Fibroblast of lung (primary cell): Measurements from ENCODE around the gene OR10D3. TPM values are rescaled to one million over a fixed set of nuclear protein-coding genes. Genes with fewer than 3 reads are reported as not detected.

Experiments used
- DNase-seq, 2 donors: peaks; one replicate each; pipeline versions ENCODE4 v3.0.0 to v3.0.0-alpha.2; 2010; ENCODE audit warnings: low read depth in 2 of 2
- H2AFZ ChIP-seq: 2 replicates; pipeline ENCODE4 v1.5.1; 2012; ENCODE audit warnings: low read length, control low read depth, inconsistent platforms
- H3K27ac ChIP-seq: 2 replicates; pipeline ENCODE4 v1.5.1; 2011; ENCODE audit warnings: low read length, control low read depth; ENCODE audit not compliant: insufficient read depth
- H3K27me3 ChIP-seq: 2 replicates; pipeline ENCODE4 v1.5.1; 2011; ENCODE audit warnings: mild to moderate bottlenecking, low read length; ENCODE audit not compliant: control insufficient read depth, insufficient read depth
- H3K36me3 ChIP-seq: 2 replicates; pipeline ENCODE4 v1.5.1; 2011; ENCODE audit warnings: low read length; ENCODE audit not compliant: control insufficient read depth, insufficient read depth
- H3K4me1 ChIP-seq: 2 replicates; pipeline ENCODE4 v1.5.1; 2011; ENCODE audit warnings: low read length; ENCODE audit not compliant: control insufficient read depth, insufficient read depth; ENCODE audit errors: extremely low read depth
- H3K4me2 ChIP-seq: 2 replicates; pipeline ENCODE4 v1.5.1; 2011; ENCODE audit warnings: low read length, control low read depth; ENCODE audit not compliant: insufficient read depth; ENCODE audit errors: extremely low read depth
- H3K4me3 ChIP-seq, 4 experiments: fragments of 200-600 bp in 1 of 4; sonication (generic) in 1 of 4; replicated peaks in 1 of 4; 2 replicates each; pipeline ENCODE4 v1.5.1; 2011 to 2016; ENCODE audit warnings: low read length in 4 of 4, low read depth in 3 of 4, mild to moderate bottlenecking in 3 of 4, control low read depth in 2 of 4, inconsistent platforms in 1 of 4, mixed read lengths in 1 of 4; ENCODE audit not compliant: insufficient read depth in 1 of 4; ENCODE audit errors: control extremely low read depth in 1 of 4
- H3K79me2 ChIP-seq: 2 replicates; pipeline ENCODE4 v1.5.1; 2012; ENCODE audit warnings: mild to moderate bottlenecking, low read length, inconsistent platforms; ENCODE audit not compliant: control insufficient read depth, insufficient read depth
- H3K9ac ChIP-seq: 2 replicates; pipeline ENCODE4 v1.5.1; 2011; ENCODE audit warnings: mild to moderate bottlenecking, low read length, control low read depth; ENCODE audit not compliant: insufficient read depth
- H3K9me3 ChIP-seq: 2 replicates; pipeline ENCODE4 v1.5.1; 2012; ENCODE audit warnings: low read depth, low read length; ENCODE audit not compliant: control insufficient read depth, insufficient read depth
- H4K20me1 ChIP-seq: 2 replicates; pipeline ENCODE4 v1.5.1; 2011; ENCODE audit warnings: low read length; ENCODE audit not compliant: control insufficient read depth, insufficient read depth; ENCODE audit errors: extremely low read depth
- CTCF ChIP-seq, 2 donors: IDR thresholded peaks in 1 of 2; conservative IDR thresholded peaks in 1 of 2; 1 replicate in 1 of 2; 2 replicates in 1 of 2; pipeline ENCODE4 v1.5.1; 2011 to 2012; ENCODE audit warnings: low read length in 2 of 2, control low read depth in 1 of 2, inconsistent platforms in 1 of 2, low read depth in 1 of 2, mild to moderate bottlenecking in 1 of 2
- EZH2 ChIP-seq: IDR thresholded peaks from 2 replicates; pipeline ENCODE4 v1.5.1; 2012; ENCODE audit warnings: low read length, control low read depth, mild to moderate bottlenecking; ENCODE audit errors: missing control alignments
- polyA plus RNA-seq, 2 donors: library from polyadenylated mRNA; depleted of rRNA in 1 of 2; stranded (reverse) in 1 of 2; unstranded in 1 of 2; fragments of >200 nt; gene quantifications; 2 replicates each; pipeline ENCODE4 v1.2.1, GENCODE V29; 2011 to 2012; ENCODE audit warnings: missing spikeins in 1 of 2
- total RNA-seq: library from RNA; depleted of rRNA; stranded (reverse); fragments of >200 nt; gene quantifications from 2 replicates; pipeline ENCODE4 v1.2.1, GENCODE V29; 2014

Gene OR10D3
- total and polyA plus RNA-seq, 2 donors (not counting 1 experiment from before 2014, with no cell fraction given): not detected

GRCh38 chr11:124207102-124207792 is 24.1 kb downstream of the OR10D3 start:
- Histone ChIP-seq H4K20me1 (no peaks in the 10 kb centered on the region), H3K4me1 (no peaks in the 10 kb centered on the region), H3K9me3 (no peaks in the 10 kb centered on the region), H3K4me3 (no peak overlapping the region), H3K27me3 (no peaks in the 10 kb centered on the region), H3K79me2 (no peaks in the 10 kb centered on the region), H3K36me3 (no peaks in the 10 kb centered on the region), H3K9ac (no peak overlapping the region), H3K27ac (no peak overlapping the region), H2AFZ (no peak overlapping the region), H3K4me2 (no peak overlapping the region)
- TF ChIP-seq CTCF (conservative IDR thresholded peaks at IDR 0.05 in 1 of 2, IDR thresholded peaks at IDR 0.05 in 1 of 2; ENCODE audit: low read depth in 1 of 2, low read length in 2 of 2) (no peak), EZH2 (no peak)
- no peak for DNase-seq

- H3K27me3 ChIP-seq: no peaks in the 10 kb centered on the region
- no peak overlapping the region for H2AFZ ChIP-seq
- no peak overlapping the region for H3K4me3 ChIP-seq
- no peaks in the 10 kb centered on the region for H3K9me3 ChIP-seq
- no peak for DNase-seq
- TF ChIP-seq EZH2 (no peak), CTCF (conservative IDR thresholded peaks at IDR 0.05 in 1 of 2, IDR thresholded peaks at IDR 0.05 in 1 of 2; ENCODE audit: low read depth in 1 of 2, low read length in 2 of 2) (no peak)
- no peaks in the 10 kb centered on the region for H3K36me3 ChIP-seq
- H3K79me2 ChIP-seq: no peaks in the 10 kb centered on the region
- no peaks in the 10 kb centered on the region for H3K4me1 ChIP-seq
- no peak overlapping the region for H3K27ac ChIP-seq
- no peaks in the 10 kb centered on the region for H4K20me1 ChIP-seq
- no peak overlapping the region for H3K9ac ChIP-seq
- no peak overlapping the region for H3K4me2 ChIP-seq
Observed at GRCh38 chr11:124209824-124210357, 26.7 kb downstream of the OR10D3 start.

- Histone ChIP-seq H3K27me3 (no peaks in the 10 kb centered on the region), H3K36me3 (no peaks in the 10 kb centered on the region), H3K79me2 (no peaks in the 10 kb centered on the region), H3K4me3 (no peak overlapping the region), H3K4me1 (no peaks in the 10 kb centered on the region), H2AFZ (no peak overlapping the region), H3K27ac (no peak overlapping the region), H3K9me3 (no peaks in the 10 kb centered on the region), H4K20me1 (no peaks in the 10 kb centered on the region), H3K4me2 (no peak overlapping the region), H3K9ac (no peak overlapping the region)
- DNase-seq: no peak
- no peak for TF ChIP-seq CTCF (conservative IDR thresholded peaks at IDR 0.05 in 1 of 2, IDR thresholded peaks at IDR 0.05 in 1 of 2; ENCODE audit: low read depth in 1 of 2, low read length in 2 of 2)
- no peak for TF ChIP-seq EZH2
Observed at GRCh38 chr11:124210421-124210820, 27.3 kb downstream of the OR10D3 start.
